Measurements from ENCODE around the gene PML. TPM values are rescaled to one million over a fixed set of nuclear protein-coding genes. Genes with fewer than 3 reads are reported as not detected.

Gene PML
- total RNA-seq, 1 experiment from 2014 or later, result 24.6 TPM

GRCh38 chr15:73996939-73997338 is 2.4 kb downstream of the PML start:
- Histone ChIP-seq H2BK12ac (ENCODE audit: insufficient read length, low read depth, low read length) (no peak overlapping the region), H3K27me3 (ENCODE audit: insufficient read depth, low read length) (no peaks in the 10 kb centered on the region), H3K4me2 (ENCODE audit: insufficient read depth, insufficient read length, low read length) (peak overlapping the region; percentile 13), H2BK120ac (ENCODE audit: low read depth, low read length, poor library complexity, severe bottlenecking) (no peak overlapping the region), H2BK5ac (ENCODE audit: insufficient read length, low read length) (no peak overlapping the region), H3K23ac (ENCODE audit: insufficient read length, low read depth, low read length) (no peak overlapping the region), H3K79me1 (ENCODE audit: insufficient read depth, low read depth, low read length, poor library complexity, severe bottlenecking) (peaks cover 3% of the 10 kb centered on the region), H2BK20ac (ENCODE audit: low read depth, low read length, poor library complexity, severe bottlenecking) (no peak overlapping the region), H3K27ac (ENCODE audit: insufficient read length, low read depth, low read length) (peak overlapping the region; percentile 13), H3T11ph (ENCODE audit: low read length) (no peak overlapping the region), H3K56ac (ENCODE audit: insufficient read length, low read depth, low read length) (no peak overlapping the region), H3K9ac (ENCODE audit: extremely low read depth, insufficient read length, low read length) (no peak overlapping the region), H4K91ac (ENCODE audit: insufficient read length, low read depth, low read length) (no peak overlapping the region), H3K9me3 (ENCODE audit: control insufficient read depth, low read depth, low read length) (no peaks in the 10 kb centered on the region), H3K14ac (ENCODE audit: insufficient read depth, low read length) (no peak overlapping the region), H3K18ac (ENCODE audit: insufficient read length, low read depth, low read length) (no peak overlapping the region), H3K4me1 (ENCODE audit: insufficient read depth, low read length) (no peaks in the 10 kb centered on the region), H2AK5ac (ENCODE audit: insufficient read length, low read length) (no peak overlapping the region), H3K79me2 (ENCODE audit: insufficient read depth, low read length) (no peaks in the 10 kb centered on the region; the same call in 1 of the 2 replicates), H2AFZ (ENCODE audit: low read length) (no peak overlapping the region), H4K5ac (ENCODE audit: insufficient read length, low read depth, low read length) (no peak overlapping the region), H4K20me1 (ENCODE audit: control insufficient read depth, insufficient read depth, insufficient read length) (no peaks in the 10 kb centered on the region), H3K4ac (ENCODE audit: low read depth, low read length) (no peak overlapping the region), H2BK15ac (ENCODE audit: low read depth, low read length) (no peak overlapping the region), H4K8ac (replicated peaks; ENCODE audit: insufficient read length, low read depth, low read length) (no peak overlapping the region), H3K23me2 (ENCODE audit: insufficient read length, low read depth, low read length, poor library complexity, severe bottlenecking) (peaks cover 8% of the 10 kb centered on the region)
- Mint-ChIP-seq H3K27ac (no peak overlapping the region), H3K4me3 (peak overlapping the region in 1 of 2 experiments; percentile 7; a peak in 2 of 5 replicates), H3K27me3 (ENCODE audit: low read depth) (peaks cover 16% of the 10 kb centered on the region), H3K4me1 (peaks cover 19 to 26% of the 10 kb centered on the region in 2 experiments), H3K36me3 (ENCODE audit: insufficient read depth in 1 of 3, low read depth in 3 of 3) (peaks cover 0 to 15% (median 8%) of the 10 kb centered on the region in 3 experiments; a peak in 5 of 7 replicates), H3K9me3 (no peaks in the 10 kb centered on the region; a peak in 1 of 5 replicates)
- DNase-seq, result no peak
- no peak for TF ChIP-seq CTCF (conservative IDR thresholded peaks at IDR 0.05)
- WGBS (ENCODE audit: extremely low coverage, insufficient read length, low lambda C conversion rate), result no CpG with 5 or more reads among the region's 5 CpGs

All from H9 (cell line).